HEK293T (cell line): ENCODE measurements around the gene SETD3.

Experiments used
- BHLHE40 ChIP-seq: fragments of 450-650 bp; IDR thresholded peaks from 2 replicates; pipeline ENCODE4 v1.6.1; 2016; ENCODE audit warnings: mild to moderate bottlenecking, moderate library complexity, borderline replicate concordance
- CTBP1 ChIP-seq: fragments of 450-650 bp; IDR thresholded peaks from 2 replicates; pipeline ENCODE4 v1.6.1; 2016; ENCODE audit warnings: borderline replicate concordance
- ELF4 ChIP-seq: fragments of 450-650 bp; IDR thresholded peaks from 2 replicates; pipeline ENCODE4 v1.6.1; 2017; ENCODE audit warnings: antibody characterized with exemption
- FOXK2 ChIP-seq: fragments of 450-650 bp; IDR thresholded peaks from 2 replicates; pipeline ENCODE4 v1.6.1; 2016; ENCODE audit warnings: mild to moderate bottlenecking
- FOXM1 ChIP-seq: fragments of 450-650 bp; IDR thresholded peaks from 2 replicates; pipeline ENCODE4 v1.6.1; 2017; ENCODE audit warnings: mild to moderate bottlenecking, borderline replicate concordance
- HDGF ChIP-seq: fragments of 450-650 bp; IDR thresholded peaks from 2 replicates; pipeline ENCODE4 v1.6.1; 2017; ENCODE audit warnings: antibody characterized with exemption, borderline replicate concordance
- SP1 ChIP-seq: fragments of 450-650 bp; IDR thresholded peaks from 2 replicates; pipeline ENCODE4 v1.6.1; 2017
- SUZ12 ChIP-seq: fragments of 450-650 bp; IDR thresholded peaks from 2 replicates; pipeline ENCODE4 v1.6.1; 2016; ENCODE audit warnings: mild to moderate bottlenecking
- TF ChIP-seq, protein P1 (sequence below): fragments of 450-650 bp; IDR thresholded peaks from 2 replicates; pipeline ENCODE4 v1.6.1; 2016

DNA sequence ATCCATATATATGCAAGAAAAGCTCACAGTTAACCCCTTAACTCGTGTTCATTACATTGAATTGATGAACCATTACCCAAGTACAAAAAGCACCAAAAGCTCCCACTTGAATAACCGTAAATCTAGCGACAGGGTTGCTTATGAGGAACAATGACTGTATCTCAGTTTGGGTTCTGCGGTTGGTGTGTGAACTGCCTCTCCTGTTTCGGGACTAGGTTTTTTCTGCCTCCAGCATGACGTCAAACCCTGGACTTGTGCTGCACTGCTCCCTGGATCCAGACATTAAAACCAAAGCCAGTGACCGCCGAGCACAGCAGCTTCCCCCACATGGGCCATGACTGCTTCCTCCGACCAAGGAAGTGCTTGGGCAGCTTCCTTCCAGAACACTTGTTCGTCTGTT, 77.7 kb downstream of the SETD3 start:
- TF ChIP-seq SUZ12 (no peak), FOXK2 (no peak), SP1 (no peak), CTBP1 (no peak), BHLHE40 (no peak), HDGF (no peak), FOXM1 (no peak), ELF4 (no peak)
- TF ChIP-seq, protein P1, sequence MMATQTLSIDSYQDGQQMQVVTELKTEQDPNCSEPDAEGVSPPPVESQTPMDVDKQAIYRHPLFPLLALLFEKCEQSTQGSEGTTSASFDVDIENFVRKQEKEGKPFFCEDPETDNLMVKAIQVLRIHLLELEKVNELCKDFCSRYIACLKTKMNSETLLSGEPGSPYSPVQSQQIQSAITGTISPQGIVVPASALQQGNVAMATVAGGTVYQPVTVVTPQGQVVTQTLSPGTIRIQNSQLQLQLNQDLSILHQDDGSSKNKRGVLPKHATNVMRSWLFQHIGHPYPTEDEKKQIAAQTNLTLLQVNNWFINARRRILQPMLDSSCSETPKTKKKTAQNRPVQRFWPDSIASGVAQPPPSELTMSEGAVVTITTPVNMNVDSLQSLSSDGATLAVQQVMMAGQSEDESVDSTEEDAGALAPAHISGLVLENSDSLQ: no peak
